Measurements from ENCODE around the gene USH2A.

The USH2A gene

DNA sequence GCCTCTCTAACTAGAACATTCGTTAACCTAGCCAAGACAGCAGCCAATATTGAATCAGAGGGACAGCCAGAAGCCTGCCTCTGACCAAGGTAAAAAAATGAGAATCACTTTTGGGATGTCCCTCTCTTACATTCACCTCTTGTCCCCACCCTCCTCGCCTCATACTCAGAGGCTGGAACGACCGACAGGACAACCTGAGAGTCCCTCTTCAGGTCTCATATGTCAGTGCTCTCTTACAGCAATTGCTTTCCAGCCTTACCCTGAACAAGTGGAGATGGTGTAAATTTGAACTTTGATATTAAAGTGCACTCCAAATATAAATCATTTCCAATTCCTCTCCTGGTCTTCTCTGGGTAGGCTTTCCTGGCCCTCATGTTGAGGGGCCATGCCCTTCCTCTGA lies 528.6 kb downstream of the USH2A start:
- Histone ChIP-seq H3K9ac (ENCODE audit: low read length) (no peak overlapping the region), H3K9me2 (replicated peaks; ENCODE audit: insufficient read depth, low read length) (no peaks in the 10 kb centered on the region), H3K79me2 (ENCODE audit: low read length) (no peaks in the 10 kb centered on the region), H3K4me2 (ENCODE audit: low read depth, low read length) (no peak overlapping the region), H4K20me1 (ENCODE audit: insufficient read depth, low read length) (no peaks in the 10 kb centered on the region), H3K36me3 (replicated peaks; ENCODE audit: insufficient read depth, low read length) (no peaks in the 10 kb centered on the region), H3K27me3 (replicated peaks; ENCODE audit: insufficient read depth, low read length) (no peaks in the 10 kb centered on the region), H3K4me3 (ENCODE audit: low read length) (no peak overlapping the region), H3K9me3 (replicated peaks; ENCODE audit: insufficient read depth, low read length) (no peaks in the 10 kb centered on the region), H3F3A (ENCODE audit: insufficient read depth, low read length) (no peaks in the 10 kb centered on the region), H2AFZ (ENCODE audit: low read length) (no peak overlapping the region), H3K4me1 (ENCODE audit: low read length) (no peaks in the 10 kb centered on the region), H3K27ac (ENCODE audit: low read length) (no peak overlapping the region)
- no peak for TF ChIP-seq CTCF (IDR thresholded peaks at IDR 0.05; ENCODE audit: low read length)
- no peak for TF ChIP-seq EZH2phosphoT487 (IDR thresholded peaks at IDR 0.05; ENCODE audit: low read length)
- TF ChIP-seq EZH2 (optimal IDR thresholded peaks at IDR 0.05; ENCODE audit: low read depth, low read length), result no peak
- no peak for DNase-seq

DNA sequence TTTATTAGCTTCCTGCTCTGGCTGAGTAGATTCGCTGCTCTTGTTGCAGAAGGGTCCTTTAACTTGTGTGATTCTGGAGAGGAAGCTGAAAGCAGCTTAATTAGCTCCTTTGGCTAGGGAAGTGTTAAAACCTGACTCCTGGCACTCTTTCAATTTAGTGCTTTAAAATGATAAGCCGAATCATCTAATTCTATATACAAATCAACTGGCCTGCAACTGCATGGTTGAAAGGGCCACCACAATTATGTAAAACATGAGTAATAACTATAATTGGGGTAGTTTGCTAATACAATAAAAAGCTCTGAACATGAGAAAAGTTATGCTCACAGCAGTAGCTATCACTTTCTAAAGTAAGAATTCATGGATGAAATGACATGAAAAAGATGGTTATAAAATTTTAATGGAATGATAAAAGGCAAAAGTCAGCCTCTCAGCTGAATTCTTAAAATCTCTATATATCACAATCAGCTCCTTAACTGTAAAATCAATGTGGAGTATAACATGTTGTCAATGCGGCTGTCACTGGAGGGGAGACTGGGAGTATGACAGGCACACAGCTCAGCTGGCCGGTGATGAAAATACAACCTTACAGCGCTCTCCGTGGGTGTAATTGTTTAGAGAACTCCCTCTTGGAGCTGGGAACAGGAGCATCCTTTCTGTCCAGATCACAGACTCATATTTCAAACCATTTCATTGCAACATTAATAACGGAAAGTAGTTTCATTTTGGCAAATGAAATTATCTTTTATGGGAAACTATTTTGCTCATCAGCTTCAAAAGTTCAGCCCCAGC lies 531.8 kb downstream of the USH2A start:
- Histone ChIP-seq H3K36me3 (replicated peaks; ENCODE audit: insufficient read depth, low read length) (no peaks in the 10 kb centered on the region), H3K4me1 (ENCODE audit: low read length) (no peaks in the 10 kb centered on the region), H3K4me2 (ENCODE audit: low read depth, low read length) (no peak overlapping the region), H3K9me3 (replicated peaks; ENCODE audit: insufficient read depth, low read length) (no peaks in the 10 kb centered on the region), H3F3A (ENCODE audit: insufficient read depth, low read length) (no peaks in the 10 kb centered on the region), H3K79me2 (ENCODE audit: low read length) (no peaks in the 10 kb centered on the region), H4K20me1 (ENCODE audit: insufficient read depth, low read length) (no peaks in the 10 kb centered on the region), H3K27ac (ENCODE audit: low read length) (no peak overlapping the region), H3K9ac (ENCODE audit: low read length) (no peak overlapping the region), H3K27me3 (replicated peaks; ENCODE audit: insufficient read depth, low read length) (no peaks in the 10 kb centered on the region), H2AFZ (ENCODE audit: low read length) (no peak overlapping the region), H3K9me2 (replicated peaks; ENCODE audit: insufficient read depth, low read length) (no peaks in the 10 kb centered on the region), H3K4me3 (ENCODE audit: low read length) (no peak overlapping the region)
- no peak for TF ChIP-seq EZH2 (optimal IDR thresholded peaks at IDR 0.05; ENCODE audit: low read depth, low read length)
- no peak for TF ChIP-seq CTCF (IDR thresholded peaks at IDR 0.05; ENCODE audit: low read length)
- no peak for TF ChIP-seq EZH2phosphoT487 (IDR thresholded peaks at IDR 0.05; ENCODE audit: low read length)
- DNase-seq, result no peak

- H3K4me3 ChIP-seq (ENCODE audit: low read length), result no peak overlapping the region
- H4K20me1 ChIP-seq (ENCODE audit: insufficient read depth, low read length), result no peaks in the 10 kb centered on the region
- no peaks in the 10 kb centered on the region for H3K36me3 ChIP-seq (replicated peaks; ENCODE audit: insufficient read depth, low read length)
- H3K27me3 ChIP-seq (replicated peaks; ENCODE audit: insufficient read depth, low read length), result no peaks in the 10 kb centered on the region
- peak; percentile 27 for DNase-seq
- no peaks in the 10 kb centered on the region for H3K4me1 ChIP-seq (ENCODE audit: low read length)
- H3F3A ChIP-seq (ENCODE audit: insufficient read depth, low read length), result no peaks in the 10 kb centered on the region
- no peaks in the 10 kb centered on the region for H3K79me2 ChIP-seq (ENCODE audit: low read length)
- no peak overlapping the region for H2AFZ ChIP-seq (ENCODE audit: low read length)
- no peak overlapping the region for H3K27ac ChIP-seq (ENCODE audit: low read length)
- H3K9me3 ChIP-seq (replicated peaks; ENCODE audit: insufficient read depth, low read length), result no peaks in the 10 kb centered on the region
- peak overlapping the region; percentile 5; the same call in 1 of the 2 replicates for H3K4me2 ChIP-seq (ENCODE audit: low read depth, low read length)
- TF ChIP-seq EZH2phosphoT487 (IDR thresholded peaks at IDR 0.05; ENCODE audit: low read length), result no peak
- no peak for TF ChIP-seq EZH2 (optimal IDR thresholded peaks at IDR 0.05; ENCODE audit: low read depth, low read length)
- TF ChIP-seq CTCF (IDR thresholded peaks at IDR 0.05; ENCODE audit: low read length), result no peak
- H3K9me2 ChIP-seq (replicated peaks; ENCODE audit: insufficient read depth, low read length), result no peaks in the 10 kb centered on the region
- no peak overlapping the region for H3K9ac ChIP-seq (ENCODE audit: low read length)
Observed at GRCh38 chr1:215890438-215890837, 532.8 kb downstream of the USH2A start.
